Kidney capillary endothelial cell (primary cell): Measurements from ENCODE around the gene HMBS.
"Not testable (repeated sequence)": the region's sequence is repeated elsewhere in the genome, so short reads cannot be mapped to it uniquely, and the experiment has no call there.

Experiments
- DNase-seq: peaks from one replicate; pipeline ENCODE4 v3.0.0-alpha.2; 2018; ENCODE audit warnings: low spot score

The HMBS gene

GRCh38 chr11:119100994-119101758 lies 16.5 kb downstream of the HMBS start:
- DNase-seq: peak; percentile 36

- peak; percentile 95 for DNase-seq
Measured at GRCh38 chr11:119101759-119102423, 17.2 kb downstream of the HMBS start, which contains the start of gene DPAGT1. Gene DPAGT1 (minus strand): TSS chr11:119101853. CDS start chr11:119101655, 198 bp downstream.

GRCh38 chr11:119103161-119103664 lies 18.5 kb downstream of the HMBS start:
- not testable (repeated sequence) for DNase-seq

GRCh38 chr11:119103793-119104192 lies 19.1 kb downstream of the HMBS start:
- DNase-seq: no peak

- DNase-seq: no peak
Measured at GRCh38 chr11:119106564-119107537, 22.2 kb downstream of the HMBS start, which contains the start of gene C2CD2L. Gene C2CD2L (plus strand): TSS chr11:119107344. CDS start chr11:119107742, 398 bp downstream.

- no peak for DNase-seq
Measured at GRCh38 chr11:119107538-119108145, 23.0 kb downstream of the HMBS start.

- no peak for DNase-seq
Measured at GRCh38 chr11:119108146-119108856, 23.6 kb downstream of the HMBS start.

- DNase-seq: no peak
Measured at GRCh38 chr11:119108857-119109221, 24.2 kb downstream of the HMBS start.

GRCh38 chr11:119109843-119110242 lies 25.2 kb downstream of the HMBS start:
- no peak for DNase-seq

- no peak for DNase-seq
Measured at GRCh38 chr11:119110439-119110838, 25.8 kb downstream of the HMBS start.

- DNase-seq: no peak
Measured at GRCh38 chr11:119111361-119111925, 26.8 kb downstream of the HMBS start.

GRCh38 chr11:119112314-119113020 lies 27.8 kb downstream of the HMBS start:
- no peak for DNase-seq

- no peak for DNase-seq
Measured at GRCh38 chr11:119113716-119114115, 29.0 kb downstream of the HMBS start.

- DNase-seq: no peak
Measured at GRCh38 chr11:119114351-119114750, 29.7 kb downstream of the HMBS start.

GRCh38 chr11:119115484-119116234 lies 31.0 kb downstream of the HMBS start:
- no peak for DNase-seq

- no peak for DNase-seq
Measured at GRCh38 chr11:119116235-119116594, 31.5 kb downstream of the HMBS start.

- no peak for DNase-seq
Measured at GRCh38 chr11:119116601-119117000, 31.9 kb downstream of the HMBS start.

- no peak for DNase-seq
Measured at GRCh38 chr11:119117004-119117706, 32.5 kb downstream of the HMBS start.

GRCh38 chr11:119118227-119118626 lies 33.5 kb downstream of the HMBS start:
- DNase-seq: no peak
